Heart left ventricle (tissue), 16 donors: ENCODE results near the gene SLC6A9. TPM values are rescaled to one million over a fixed set of nuclear protein-coding genes. Genes with fewer than 3 reads are reported as not detected.
A peak's percentile ranks its signal among the peaks of the same experiment; 100 is the strongest.

ENCODE experiments used
- ATAC-seq, 4 donors: fragments of 200-7000 bp; cut with Tn5 transposase; one replicate each; pipeline ENCODE4 v1.9.1; 2020 to 2022; ENCODE audit warnings: moderate library complexity in 4 of 4, mild to moderate bottlenecking in 3 of 4, moderate number of reproducible peaks in 1 of 4
- DNase-seq, 5 donors: peaks; one replicate each; pipeline ENCODE4 v3.0.0-alpha.2; 2020
- H3K27ac ChIP-seq, 12 donors: fragments of 200-600 bp; sonication (generic) in 4 of 12; one replicate each; pipeline versions ENCODE4 v1.5.0 to v1.8.0; 2016 to 2022; ENCODE audit warnings: mild to moderate bottlenecking in 2 of 12
- H3K27me3 ChIP-seq, 9 donors: fragments of 200-600 bp; sonication (generic) in 2 of 9; one replicate each; pipeline versions ENCODE4 v1.5.1 to v1.8.0; 2016 to 2022; ENCODE audit warnings: mild to moderate bottlenecking in 3 of 9
- H3K36me3 ChIP-seq, 9 donors: fragments of 200-600 bp; sonication (generic) in 2 of 9; one replicate each; pipeline versions ENCODE4 v1.5.0 to v1.8.0; 2018 to 2022; ENCODE audit warnings: mild to moderate bottlenecking in 2 of 9
- H3K4me1 ChIP-seq, 12 donors: fragments of 200-600 bp; sonication (generic) in 4 of 12; one replicate each; pipeline versions ENCODE4 v1.5.0 to v1.8.0; 2016 to 2022; ENCODE audit warnings: mild to moderate bottlenecking in 3 of 12
- H3K4me3 ChIP-seq, 12 donors: fragments of 200-600 bp; sonication (generic) in 4 of 12; one replicate each; pipeline versions ENCODE4 v1.5.0 to v1.8.0; 2017 to 2022; ENCODE audit warnings: mild to moderate bottlenecking in 9 of 12, moderate library complexity in 4 of 12
- H3K9me3 ChIP-seq, 12 donors: fragments of 200-600 bp; sonication (generic) in 4 of 12; one replicate each; pipeline versions ENCODE4 v1.5.0 to v1.8.0; 2016 to 2022; ENCODE audit warnings: mild to moderate bottlenecking in 1 of 12
- CTCF ChIP-seq, 12 donors: fragments of 200-600 bp; sonication (generic) in 4 of 12; IDR thresholded peaks; one replicate each; pipeline versions ENCODE4 v1.5.0 to v1.8.0; 2018 to 2022; ENCODE audit warnings: antibody characterized with exemption in 12 of 12, mild to moderate bottlenecking in 5 of 12
- POLR2A ChIP-seq, 2 donors: fragments of 450-650 bp; IDR thresholded peaks; one replicate each; pipeline ENCODE4 v1.6.1; 2017; ENCODE audit warnings: antibody characterized with exemption in 2 of 2, mild to moderate bottlenecking in 2 of 2, moderate library complexity in 2 of 2
- WGBS, 4 donors: extraction: QIAGEN DNeasy Blood & Tissue Kit in 2 of 4; methylation state at CpG; one replicate each; pipeline versions ENCODE4 v1.1.5 to v1.1.7; 2013 to 2018; 5-methylcytosine and 5-hydroxymethylcytosine counted together
- intact Hi-C, 10 donors: fragments of 100-400 bp; cut with DNase I; formaldehyde crosslinking; loops; one replicate each; pipeline versions ENCODE4 v1.11.1 to v1.14.2; 2022
- polyA plus RNA-seq, 2 donors: library from polyadenylated mRNA; stranded (reverse); fragments of 200-250 nt; gene quantifications; one replicate each; pipeline ENCODE4 v1.2.3, GENCODE V29; 2013
- total RNA-seq, 9 donors: library from RNA; depleted of rRNA in 2 of 9; stranded (reverse); fragments of >200 nt in 2 of 9; fragmentation: NEBNext Ultra II Directional in 3 of 9; extraction: Animal tissue kit (Norgen Biotek cat#: 25700) in 3 of 9; gene quantifications; one replicate each; pipeline versions ENCODE4 v1.1.0 to v1.2.4, GENCODE V29; 2016 to 2023
- donor health status: ischemic (EF 13 %, LVEDD 7.1; RV severe dilation, severe dysfunction).
- donor health status: healthy with polysubstance abuse.
- donor health status: DM: no; HTN: yes; CAD: no.
- donor health status: DM: no; HTN: no; CAD: no.
- donor health status: ischemic (EF 25% LVEDD 6.9; RV normal size, moderate dysfunction).
- donor health status: ischemic (EF 25% LVEDD 5.7; RV mildly dilated, moderate dysfunction).
- donor health status: healthy.
- donor health status: DM: yes; HTN: yes; CAD: no.
- donor health status: ischemic (EF 35%, LVEDD 5.7; RV mildly dilated, moderate dysfunction).
- donor health status: nonischemic (EF 11% LVEDD 7.7; RV severe dilation, severe dysfunction).
- donor health status: DM: yes; HTN: yes; CAD: no.
- donor health status: PGD.
- donor health status: ischemic (EF 29% LVEDD 5.4; RV normal size, mild dysfunction).
- donor health status: nonischemic (EF 23%, LVEDD 6.1; RV moderate dilation, normal function).

SLC6A9 gene
- total and polyA plus RNA-seq, 11 donors: 0.61 to 2.4 (median 1.1) TPM

GRCh38 chr1:43956234-43956633 is 75.0 kb downstream of the SLC6A9 start:
- intact Hi-C loops: no loop called here
- TF ChIP-seq POLR2A (IDR thresholded peaks at IDR 0.05) (no peak), CTCF (IDR thresholded peaks at IDR 0.05) (no peak)

GRCh38 chr1:43954036-43954435 is 77.2 kb downstream of the SLC6A9 start:
- H3K27ac ChIP-seq: no peak overlapping the region
- peaks cover 0 to 66% (median 40%) of the 10 kb centered on the region in 9 donors for H3K36me3 ChIP-seq
- no peak overlapping the region for H3K4me3 ChIP-seq
- H3K27me3 ChIP-seq: no peaks in the 10 kb centered on the region
- peaks cover 0 to 53% (median 25%) of the 10 kb centered on the region in 12 donors for H3K4me1 ChIP-seq
- TF ChIP-seq POLR2A (IDR thresholded peaks at IDR 0.05) (no peak), CTCF (IDR thresholded peaks at IDR 0.05) (no peak)
- no peaks in the 10 kb centered on the region for H3K9me3 ChIP-seq
- ATAC-seq (no peak), DNase-seq (no peak)
- WGBS, 4 donors: 88 to 94% (median 92%) methylated on average over 5 of the region's 5 CpGs
- intact Hi-C loops: no loop called here

More at GRCh38 chr1:43956234-43956633, 75.0 kb downstream of the SLC6A9 start:
- ATAC-seq (no peak), DNase-seq (no peak)
- no peak overlapping the region for H3K4me3 ChIP-seq
- peaks cover 0 to 34% (median 8%) of the 10 kb centered on the region in 12 donors for H3K4me1 ChIP-seq
- no peaks in the 10 kb centered on the region for H3K9me3 ChIP-seq
- H3K36me3 ChIP-seq: peaks cover 0 to 73% (median 52%) of the 10 kb centered on the region in 9 donors
- no peaks in the 10 kb centered on the region for H3K27me3 ChIP-seq
- WGBS, 4 donors: 85 to 98% (median 97%) methylated on average over 8 of the region's 8 CpGs
- H3K27ac ChIP-seq: no peak overlapping the region

- WGBS, 4 donors: 77 to 84% (median 78%) methylated on average over 3 of the region's 3 CpGs
- no peaks in the 10 kb centered on the region for H3K9me3 ChIP-seq
- intact Hi-C loops: no loop called here
- H3K36me3 ChIP-seq: peaks cover 0 to 59% (median 33%) of the 10 kb centered on the region in 9 donors
- H3K4me1 ChIP-seq: peaks cover 3 to 60% (median 31%) of the 10 kb centered on the region in 12 donors
- peak overlapping the region in 2 of 12 donors; percentile 33 to 35 for H3K27ac ChIP-seq
- H3K4me3 ChIP-seq: no peak overlapping the region
- DNase-seq: no peak
- no peaks in the 10 kb centered on the region for H3K27me3 ChIP-seq
- TF ChIP-seq POLR2A (IDR thresholded peaks at IDR 0.05): no peak
- no peak for TF ChIP-seq CTCF (IDR thresholded peaks at IDR 0.05)
- no peak for ATAC-seq
These were observed 77.9 kb downstream of the SLC6A9 start for GRCh38 chr1:43953361-43953760.

- intact Hi-C loops: no loop called here
- ATAC-seq: no peak
- Histone ChIP-seq H3K4me1 (peaks cover 6 to 65% (median 37%) of the 10 kb centered on the region in 12 donors), H3K27me3 (no peaks in the 10 kb centered on the region), H3K27ac (peak overlapping the region in 1 of 12 donors; percentile 33), H3K9me3 (no peaks in the 10 kb centered on the region), H3K4me3 (no peak overlapping the region), H3K36me3 (peaks cover 0 to 54% (median 28%) of the 10 kb centered on the region in 9 donors)
- DNase-seq: no peak
- TF ChIP-seq CTCF (IDR thresholded peaks at IDR 0.05) (no peak), POLR2A (IDR thresholded peaks at IDR 0.05) (no peak)
- WGBS, 4 donors: 69 to 85% (median 80%) methylated on average over 8 of the region's 8 CpGs
These were observed 78.4 kb downstream of the SLC6A9 start for GRCh38 chr1:43952731-43953346.
